Thyroid gland (tissue), 4 donors: ENCODE results near the gene C10orf53. TPM values are rescaled to one million over a fixed set of nuclear protein-coding genes. Genes with fewer than 3 reads are reported as not detected.

ENCODE experiments used
- DNase-seq, 2 donors: peaks; one replicate each; pipeline ENCODE4 v3.0.0-alpha.2; 2019
- H3K27ac ChIP-seq, 3 donors: fragments of 200-600 bp; sonication (generic); 1 replicate in 2 of 3; 2 replicates in 1 of 3; pipeline ENCODE4 v1.5.1; 2016 to 2019; ENCODE audit warnings: mild to moderate bottlenecking in 1 of 3, moderate library complexity in 1 of 3
- H3K27me3 ChIP-seq: fragments of 200-600 bp; sonication (generic); one replicate; pipeline ENCODE4 v1.5.1; 2019
- H3K36me3 ChIP-seq, 2 donors: fragments of 200-600 bp; sonication (generic); one replicate each; pipeline ENCODE4 v1.5.1; 2016 to 2019
- H3K4me1 ChIP-seq, 2 donors: fragments of 200-600 bp; sonication (generic); one replicate each; pipeline ENCODE4 v1.5.1; 2017 to 2019
- H3K4me3 ChIP-seq, 3 donors: fragments of 200-600 bp; sonication (generic); replicated peaks in 1 of 3; 1 replicate in 2 of 3; 2 replicates in 1 of 3; pipeline ENCODE4 v1.5.1; 2016; ENCODE audit warnings: mild to moderate bottlenecking in 1 of 3
- H3K9me3 ChIP-seq: fragments of 200-600 bp; sonication (generic); one replicate; pipeline ENCODE4 v1.5.1; 2017
- POLR2A ChIP-seq, 2 donors: fragments of 450-650 bp; IDR thresholded peaks; one replicate each; pipeline ENCODE4 v1.6.1; 2017; ENCODE audit warnings: antibody characterized with exemption in 2 of 2, mild to moderate bottlenecking in 2 of 2, moderate library complexity in 1 of 2
- WGBS, 2 donors: methylation state at CpG; one replicate each; pipeline ENCODE4 v1.1.5; 2017; 5-methylcytosine and 5-hydroxymethylcytosine counted together
- intact Hi-C: fragments of 100-400 bp; cut with DNase I; formaldehyde crosslinking; loops from one replicate; pipeline ENCODE4 v1.15.1; 2023
- total RNA-seq, 4 donors: library from RNA; depleted of rRNA; stranded (reverse); fragments of >200 nt; gene quantifications; one replicate each; pipeline ENCODE4 v1.2.3, GENCODE V29; 2016
- TF ChIP-seq, protein P1 (sequence below), 6 experiments: fragments of 200-600 bp in 3 of 6; fragments of 450-650 bp in 3 of 6; sonication (generic) in 3 of 6; IDR thresholded peaks; one replicate each; pipeline ENCODE4 v1.5.1; 2016 to 2019; ENCODE audit warnings: antibody characterized with exemption in 6 of 6, mild to moderate bottlenecking in 2 of 6, inconsistent platforms in 1 of 6, moderate library complexity in 1 of 6

The C10orf53 gene
- total RNA-seq, 4 donors from 2014 or later, result not detected

DNA sequence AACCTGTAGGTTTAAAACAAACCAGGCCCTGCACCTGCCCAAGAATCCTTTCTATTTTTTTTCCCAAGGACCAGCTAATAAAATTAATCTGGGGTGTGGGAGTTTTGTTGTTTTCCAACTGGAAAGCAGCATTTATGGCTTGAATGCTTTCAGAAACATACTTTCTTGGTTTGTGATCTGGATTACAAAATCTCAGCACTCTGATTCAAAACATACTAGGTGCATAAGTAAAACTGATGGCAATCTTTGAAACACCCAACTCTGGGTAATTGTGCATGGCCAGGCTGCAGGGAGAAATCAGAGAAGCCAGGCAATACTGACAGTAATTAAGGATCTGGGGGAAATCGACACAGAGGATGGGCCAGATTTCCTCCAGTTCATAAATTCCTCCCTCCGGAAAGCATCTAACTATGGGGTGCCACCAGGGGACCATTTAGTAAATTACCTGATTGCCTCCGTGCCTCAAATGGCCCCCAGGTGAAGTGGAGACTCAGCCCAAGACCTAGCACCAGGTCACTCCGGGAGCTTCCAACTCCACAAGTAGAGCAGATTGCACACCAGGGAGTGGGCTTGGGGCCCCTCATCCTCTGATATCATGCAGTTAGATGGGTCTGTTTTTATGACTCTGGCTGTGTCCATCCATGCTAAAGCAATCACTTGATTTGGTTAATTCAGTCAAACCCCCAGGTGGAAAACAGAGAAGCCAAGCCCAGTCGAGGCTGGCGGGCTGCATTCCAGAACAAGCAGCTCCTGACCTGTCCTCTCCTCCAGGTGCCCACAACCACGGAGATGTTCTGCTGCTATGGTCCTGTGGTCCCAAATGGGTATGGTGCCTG is 15.2 kb upstream of the C10orf53 start:
- H3K4me1 ChIP-seq, result no peaks in the 10 kb centered on the region
- TF ChIP-seq POLR2A (IDR thresholded peaks at IDR 0.05), result no peak
- TF ChIP-seq, protein P1, sequence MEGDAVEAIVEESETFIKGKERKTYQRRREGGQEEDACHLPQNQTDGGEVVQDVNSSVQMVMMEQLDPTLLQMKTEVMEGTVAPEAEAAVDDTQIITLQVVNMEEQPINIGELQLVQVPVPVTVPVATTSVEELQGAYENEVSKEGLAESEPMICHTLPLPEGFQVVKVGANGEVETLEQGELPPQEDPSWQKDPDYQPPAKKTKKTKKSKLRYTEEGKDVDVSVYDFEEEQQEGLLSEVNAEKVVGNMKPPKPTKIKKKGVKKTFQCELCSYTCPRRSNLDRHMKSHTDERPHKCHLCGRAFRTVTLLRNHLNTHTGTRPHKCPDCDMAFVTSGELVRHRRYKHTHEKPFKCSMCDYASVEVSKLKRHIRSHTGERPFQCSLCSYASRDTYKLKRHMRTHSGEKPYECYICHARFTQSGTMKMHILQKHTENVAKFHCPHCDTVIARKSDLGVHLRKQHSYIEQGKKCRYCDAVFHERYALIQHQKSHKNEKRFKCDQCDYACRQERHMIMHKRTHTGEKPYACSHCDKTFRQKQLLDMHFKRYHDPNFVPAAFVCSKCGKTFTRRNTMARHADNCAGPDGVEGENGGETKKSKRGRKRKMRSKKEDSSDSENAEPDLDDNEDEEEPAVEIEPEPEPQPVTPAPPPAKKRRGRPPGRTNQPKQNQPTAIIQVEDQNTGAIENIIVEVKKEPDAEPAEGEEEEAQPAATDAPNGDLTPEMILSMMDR (IDR thresholded peaks at IDR 0.05), result no peak
- 82 to 87% methylated on average over 7 of the region's 7 CpGs for WGBS, 2 donors
- no peak overlapping the region for H3K27ac ChIP-seq
- no peak overlapping the region for H3K4me3 ChIP-seq
- no peak for DNase-seq
- no peaks in the 10 kb centered on the region for H3K27me3 ChIP-seq
- H3K36me3 ChIP-seq, result no peaks in the 10 kb centered on the region
- intact Hi-C loops, result no loop called here
- H3K9me3 ChIP-seq, result no peaks in the 10 kb centered on the region

DNA sequence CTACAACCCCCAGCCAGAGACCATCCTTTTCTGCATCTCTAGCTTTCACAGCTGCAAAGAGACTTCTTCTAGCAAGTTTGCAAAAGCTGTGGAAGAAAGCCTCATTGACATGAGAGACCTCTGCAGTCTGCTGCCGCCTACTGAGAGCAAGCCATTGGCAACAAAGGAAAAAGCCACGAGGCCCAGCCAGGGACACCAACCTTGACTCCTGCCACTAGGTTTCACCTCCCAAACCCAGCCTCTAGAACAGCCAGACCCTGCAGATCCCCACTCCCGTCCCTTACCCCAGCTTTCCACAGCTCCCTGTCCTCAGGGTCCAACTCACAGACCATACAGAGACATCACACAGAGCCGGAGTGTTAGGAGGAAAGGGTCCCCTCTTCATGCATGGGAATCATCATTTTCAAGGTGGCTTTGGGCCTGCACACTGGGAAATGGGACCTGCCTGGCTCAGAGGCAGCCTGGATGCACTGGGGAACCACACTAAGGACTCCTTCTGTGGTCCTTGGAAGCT is 14.6 kb upstream of the C10orf53 start:
- Histone ChIP-seq H3K4me1 (no peaks in the 10 kb centered on the region), H3K4me3 (no peak overlapping the region), H3K27ac (no peak overlapping the region), H3K36me3 (no peaks in the 10 kb centered on the region), H3K9me3 (no peaks in the 10 kb centered on the region), H3K27me3 (no peaks in the 10 kb centered on the region)
- TF ChIP-seq POLR2A (IDR thresholded peaks at IDR 0.05), result no peak
- TF ChIP-seq, protein P1 (IDR thresholded peaks at IDR 0.05), result no peak
- intact Hi-C loops, result no loop called here
- no peak for DNase-seq
- 84 to 89% methylated on average over 4 of the region's 4 CpGs for WGBS, 2 donors

DNA sequence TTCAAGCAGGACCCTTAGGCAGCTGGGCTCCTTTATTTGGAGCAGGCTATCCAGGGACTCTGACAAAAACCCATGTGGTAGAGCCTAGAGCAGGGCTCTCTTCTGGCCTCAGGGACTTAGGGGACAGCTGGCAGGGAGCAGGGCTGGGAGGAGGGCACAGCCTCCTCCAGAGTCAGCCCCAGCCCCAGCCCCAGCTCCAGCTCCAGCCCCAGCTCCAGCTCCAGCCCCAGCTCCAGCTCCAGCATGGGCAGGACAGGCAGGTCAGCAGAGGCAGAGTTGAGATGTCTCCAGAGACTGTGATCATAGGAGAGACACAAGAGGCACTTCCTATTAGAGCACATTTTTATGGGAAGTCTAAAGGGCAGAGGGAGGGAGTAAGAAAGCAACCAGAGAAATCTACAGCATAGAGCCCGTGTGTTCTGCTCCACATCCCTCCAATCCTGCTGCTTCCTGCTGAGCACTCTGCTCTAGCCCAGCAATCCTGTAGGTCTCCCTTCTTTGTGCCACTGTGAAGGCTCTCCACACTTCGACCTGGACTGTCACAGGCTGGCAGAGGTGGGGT is 13.3 kb upstream of the C10orf53 start:
- no peaks in the 10 kb centered on the region for H3K9me3 ChIP-seq
- DNase-seq, result no peak
- no peaks in the 10 kb centered on the region for H3K36me3 ChIP-seq
- WGBS, 2 donors, result 25 to 30% methylated on average over 2 of the region's 2 CpGs
- no peaks in the 10 kb centered on the region for H3K4me1 ChIP-seq
- H3K27me3 ChIP-seq, result no peaks in the 10 kb centered on the region
- no peak overlapping the region for H3K27ac ChIP-seq
- intact Hi-C loops, result no loop called here
- no peak for TF ChIP-seq POLR2A (IDR thresholded peaks at IDR 0.05)
- TF ChIP-seq, protein P1 (IDR thresholded peaks at IDR 0.05), result no peak
- no peak overlapping the region for H3K4me3 ChIP-seq

DNA sequence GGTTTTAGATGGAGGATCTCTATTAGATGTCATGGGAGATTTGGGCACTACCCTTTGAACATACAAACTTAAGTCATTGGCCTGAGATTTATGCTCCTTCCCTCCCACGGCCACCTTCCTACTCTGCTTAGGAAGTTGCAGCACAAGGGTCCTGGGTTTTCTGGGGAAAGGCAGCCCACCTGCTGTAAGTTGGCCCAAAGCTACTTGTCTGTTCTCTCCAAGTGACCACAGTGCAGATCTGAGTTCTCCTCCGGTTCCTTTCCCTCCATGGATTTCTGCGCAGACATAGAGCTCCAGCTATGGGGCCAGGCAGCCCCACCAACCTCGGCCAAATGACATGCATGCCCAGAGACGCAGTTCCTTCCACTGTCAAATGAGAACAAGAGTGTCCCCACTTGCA is 12.8 kb upstream of the C10orf53 start:
- intact Hi-C loops, result no loop called here
- TF ChIP-seq, protein P1 (IDR thresholded peaks at IDR 0.05), result no peak
- TF ChIP-seq POLR2A (IDR thresholded peaks at IDR 0.05), result no peak
- no peaks in the 10 kb centered on the region for H3K27me3 ChIP-seq
- WGBS, 2 donors, result 60 to 72% methylated on average over 5 of the region's 5 CpGs
- no peak overlapping the region for H3K4me3 ChIP-seq
- H3K4me1 ChIP-seq, result no peaks in the 10 kb centered on the region
- H3K27ac ChIP-seq, result no peak overlapping the region
- H3K36me3 ChIP-seq, result no peaks in the 10 kb centered on the region
- H3K9me3 ChIP-seq, result no peaks in the 10 kb centered on the region
- DNase-seq, result no peak

DNA sequence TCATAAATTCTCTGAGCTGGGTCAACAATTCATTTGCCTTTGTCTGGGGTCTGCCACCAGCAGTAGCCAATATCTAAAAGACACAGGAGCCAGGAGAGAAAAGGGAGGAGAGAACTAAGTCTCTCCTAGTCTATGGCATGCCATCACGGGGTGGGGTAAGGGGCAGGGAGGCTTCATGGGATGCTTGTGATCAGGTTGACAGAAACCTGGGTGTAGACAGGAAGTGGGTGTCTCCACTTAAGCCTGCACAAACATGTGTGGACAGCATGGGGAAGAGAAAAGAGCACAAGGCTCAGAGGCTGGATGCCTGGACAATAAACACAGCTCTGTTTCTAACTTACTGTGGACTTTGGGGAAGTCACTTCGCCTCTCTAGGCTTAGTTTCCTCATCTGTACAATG is 11.5 kb upstream of the C10orf53 start:
- intact Hi-C loops, result no loop called here
- 69 to 78% methylated on average over 2 of the region's 2 CpGs for WGBS, 2 donors
- no peaks in the 10 kb centered on the region for H3K36me3 ChIP-seq
- no peaks in the 10 kb centered on the region for H3K9me3 ChIP-seq
- H3K27ac ChIP-seq, result no peak overlapping the region
- H3K4me1 ChIP-seq, result no peaks in the 10 kb centered on the region
- H3K4me3 ChIP-seq, result no peak overlapping the region
- no peak for TF ChIP-seq POLR2A (IDR thresholded peaks at IDR 0.05)
- TF ChIP-seq, protein P1 (IDR thresholded peaks at IDR 0.05), result no peak
- no peak for DNase-seq
- no peaks in the 10 kb centered on the region for H3K27me3 ChIP-seq
